ENCODE data around the gene ACTL9.
"Not testable (repeated sequence)": the region's sequence is repeated elsewhere in the genome, so short reads cannot be mapped to it uniquely, and the experiment has no call there.

ACTL9 gene

GRCh38 chr19:8698433-8699063 lies at the start of gene ACTL9:
Gene ACTL9 (minus strand): TSS chr19:8698795. CDS start chr19:8698701, 94 bp downstream.
- no peak for DNase-seq

- DNase-seq, result not testable (repeated sequence)
These were observed 40.9 kb upstream of the ACTL9 start for GRCh38 chr19:8739291-8740065.

GRCh38 chr19:8738377-8738776 lies 39.8 kb upstream of the ACTL9 start:
- no peak for DNase-seq

GRCh38 chr19:8731428-8732169 lies 33.0 kb upstream of the ACTL9 start:
- no peak for DNase-seq

GRCh38 chr19:8724276-8724675 lies 25.7 kb upstream of the ACTL9 start:
- DNase-seq, result no peak

GRCh38 chr19:8722032-8722431 lies 23.4 kb upstream of the ACTL9 start:
- no peak for DNase-seq

GRCh38 chr19:8721334-8721733 lies 22.7 kb upstream of the ACTL9 start, which contains the start of gene OR2Z1:
Gene OR2Z1 (plus strand): TSS chr19:8721634. CDS start chr19:8731029, 9,395 bp downstream.
- DNase-seq, result no peak

- DNase-seq, result not testable (repeated sequence)
These were observed 11.7 kb upstream of the ACTL9 start for GRCh38 chr19:8710337-8710736.

GRCh38 chr19:8705742-8706141 lies 7.1 kb upstream of the ACTL9 start:
- no peak for DNase-seq

- not testable (repeated sequence) for DNase-seq
These were observed 6.7 kb upstream of the ACTL9 start for GRCh38 chr19:8705304-8705703.

- no peak for DNase-seq
These were observed 4.6 kb upstream of the ACTL9 start for GRCh38 chr19:8703223-8703622.

GRCh38 chr19:8702350-8702749 lies 3.8 kb upstream of the ACTL9 start:
- DNase-seq, result no peak

GRCh38 chr19:8700956-8701355 lies 2.4 kb upstream of the ACTL9 start:
- no peak for DNase-seq

- no peak for DNase-seq
These were observed 1.3 kb upstream of the ACTL9 start for GRCh38 chr19:8699908-8700307.

GRCh38 chr19:8697671-8698432 lies 743 bp downstream of the ACTL9 start:
- DNase-seq, result no peak

- no peak for DNase-seq
These were observed 1.6 kb downstream of the ACTL9 start for GRCh38 chr19:8696993-8697392.

GRCh38 chr19:8695911-8696310 lies 2.7 kb downstream of the ACTL9 start:
- DNase-seq, result no peak

- DNase-seq, result no peak
These were observed 3.1 kb downstream of the ACTL9 start for GRCh38 chr19:8695501-8695900.

- no peak for DNase-seq
These were observed 7.6 kb downstream of the ACTL9 start for GRCh38 chr19:8690753-8691539.

GRCh38 chr19:8688930-8689329 lies 9.7 kb downstream of the ACTL9 start:
- no peak for DNase-seq

- DNase-seq, result no peak
These were observed 12.0 kb downstream of the ACTL9 start for GRCh38 chr19:8686549-8686948.
